Measurements from ENCODE around the gene ANKFY1. TPM values are rescaled to one million over a fixed set of nuclear protein-coding genes. Genes with fewer than 3 reads are reported as not detected.
A peak's percentile ranks its signal among the peaks of the same experiment; 100 is the strongest.

ANKFY1 gene
- total RNA-seq, 1 experiment from 2014 or later: 63.2 TPM

GRCh38 chr17:4232168-4232813, 31.5 kb downstream of the ANKFY1 start:
- Histone ChIP-seq H3K27me3 (replicated peaks; ENCODE audit: insufficient read depth, low read depth, low read length, poor library complexity) (no peaks in the 10 kb centered on the region), H3K4me1 (ENCODE audit: insufficient read depth, low read length, poor library complexity, severe bottlenecking) (peaks cover 6% of the 10 kb centered on the region), H3K9me3 (ENCODE audit: low read depth, low read length, poor library complexity, severe bottlenecking) (no peaks in the 10 kb centered on the region), H3K36me3 (ENCODE audit: insufficient read depth, low read length, poor library complexity, severe bottlenecking) (peaks cover 45% of the 10 kb centered on the region), H3K27ac (ENCODE audit: low read depth, low read length, poor library complexity, severe bottlenecking) (peak overlapping the region; percentile 37), H3K4me3 (ENCODE audit: low read depth, low read length, poor library complexity, severe bottlenecking) (no peak overlapping the region)
- TF ChIP-seq EZH2 (IDR thresholded peaks at IDR 0.05; ENCODE audit: borderline replicate concordance, low read depth, low read length, poor library complexity, severe bottlenecking): no peak
- TF ChIP-seq CTCF (conservative IDR thresholded peaks at IDR 0.05; ENCODE audit: low read depth, low read length): no peak
- ChIA-PET POLR2A (ENCODE audit: low non-redundant PET) (no interaction called here), CTCF (no interaction called here)
- intact Hi-C loops (cut with micrococcal nuclease; ENCODE audit: unreplicated experiment): no loop called here
- no TSS peak for BruUV-seq (replicated peaks)
- DNase-seq (ENCODE audit: low spot score): no peak

DNA sequence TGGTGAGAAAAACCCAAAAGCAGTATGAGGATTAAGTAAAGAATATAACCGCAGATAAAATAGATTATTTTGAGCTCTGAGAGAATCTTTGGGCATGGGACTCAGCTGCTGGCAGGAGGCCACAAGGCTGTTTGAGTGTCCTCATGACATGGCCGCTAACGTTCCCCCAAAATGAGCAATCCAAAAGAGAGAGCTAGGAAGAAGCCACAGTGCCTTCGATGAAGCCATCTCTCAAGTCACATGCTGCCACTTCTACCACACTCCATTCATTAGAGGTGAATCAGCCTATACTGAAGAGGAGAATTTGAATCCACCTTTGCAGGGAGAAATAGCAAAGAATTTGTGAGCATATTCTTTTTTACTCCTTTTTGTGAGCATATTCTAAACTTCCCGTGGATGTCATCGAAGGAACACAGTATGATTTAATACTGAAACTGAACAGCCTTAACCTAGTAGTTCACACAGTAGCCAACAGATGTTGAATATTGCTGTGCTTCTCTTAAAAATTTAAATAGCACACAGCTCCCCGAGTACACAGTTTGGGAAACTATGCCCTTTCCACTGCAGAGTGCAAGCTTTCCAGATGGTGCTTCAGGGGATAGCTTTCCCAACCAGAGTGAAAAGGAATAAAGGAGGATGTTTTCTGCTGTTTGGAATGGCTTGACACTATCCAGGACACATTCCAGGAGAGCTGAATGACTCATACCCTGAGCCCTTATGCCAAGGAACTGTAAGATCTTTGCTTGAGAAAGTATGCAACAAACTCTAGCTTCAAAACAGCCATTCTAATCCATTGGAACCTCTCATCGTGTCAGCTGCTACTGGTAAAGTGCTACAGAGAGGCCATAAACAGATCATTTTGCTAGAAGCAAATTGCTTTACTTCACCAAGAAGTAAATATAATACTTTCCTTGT, 33.9 kb downstream of the ANKFY1 start:
- Histone ChIP-seq H3K4me3 (ENCODE audit: low read depth, low read length, poor library complexity, severe bottlenecking) (no peak overlapping the region), H3K36me3 (ENCODE audit: insufficient read depth, low read length, poor library complexity, severe bottlenecking) (peaks cover 35% of the 10 kb centered on the region), H3K9me3 (ENCODE audit: low read depth, low read length, poor library complexity, severe bottlenecking) (no peaks in the 10 kb centered on the region), H3K27ac (ENCODE audit: low read depth, low read length, poor library complexity, severe bottlenecking) (no peak overlapping the region), H3K4me1 (ENCODE audit: insufficient read depth, low read length, poor library complexity, severe bottlenecking) (peaks cover 6% of the 10 kb centered on the region), H3K27me3 (replicated peaks; ENCODE audit: insufficient read depth, low read depth, low read length, poor library complexity) (no peaks in the 10 kb centered on the region)
- intact Hi-C loops (cut with micrococcal nuclease; ENCODE audit: unreplicated experiment): no loop called here
- ChIA-PET CTCF (interaction anchor here (0.6 kb wide), 1 partner anchor 75 kb away, joined by 3 read pairs; no protein-coding TSS in a partner anchor), POLR2A (ENCODE audit: low non-redundant PET) (no interaction called here)
- peak; percentile 50 for DNase-seq (ENCODE audit: low spot score)
- no peak for TF ChIP-seq EZH2 (IDR thresholded peaks at IDR 0.05; ENCODE audit: borderline replicate concordance, low read depth, low read length, poor library complexity, severe bottlenecking)
- no TSS peak for BruUV-seq (replicated peaks)

DNA sequence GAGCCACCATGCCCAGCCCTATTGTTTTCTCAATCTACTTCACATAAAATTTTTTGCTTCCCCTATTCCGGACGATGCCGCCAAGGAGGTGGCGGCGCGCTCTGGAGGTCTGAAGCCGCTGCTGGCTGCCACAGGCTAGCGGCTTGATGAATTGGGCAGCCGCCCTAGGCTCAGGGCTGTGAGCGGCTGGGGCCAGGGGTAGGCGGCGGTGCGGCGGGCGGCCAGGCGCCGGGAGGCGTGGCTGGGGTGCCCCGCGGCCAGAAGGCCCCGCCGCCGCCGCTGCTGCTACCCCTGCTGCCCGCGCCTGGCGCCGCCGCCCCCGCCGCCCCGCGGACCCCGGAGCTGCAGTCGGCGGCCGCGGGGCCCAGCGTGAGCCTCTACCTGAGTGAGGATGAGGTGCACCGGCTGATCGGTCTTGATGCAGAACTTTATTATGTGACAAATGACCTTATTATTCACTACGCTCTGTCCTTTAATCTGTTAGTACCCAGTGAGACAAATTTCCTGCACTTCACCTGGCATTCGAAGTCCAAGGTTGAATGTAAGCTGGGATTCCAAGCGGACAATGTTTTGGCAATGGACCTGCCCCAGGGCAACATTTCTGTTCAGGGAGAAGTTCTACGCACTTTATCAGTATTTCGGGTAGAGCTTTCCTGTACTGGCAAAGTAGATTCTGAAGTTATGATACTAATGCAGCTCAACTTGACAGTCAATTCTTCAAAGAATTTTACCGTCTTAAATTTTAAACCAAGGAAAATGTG, 41.7 kb downstream of the ANKFY1 start:
- TF ChIP-seq CTCF (conservative IDR thresholded peaks at IDR 0.05; ENCODE audit: low read depth, low read length) (no peak), EZH2 (IDR thresholded peaks at IDR 0.05; ENCODE audit: borderline replicate concordance, low read depth, low read length, poor library complexity, severe bottlenecking) (no peak)
- Histone ChIP-seq H3K27me3 (replicated peaks; ENCODE audit: insufficient read depth, low read depth, low read length, poor library complexity) (no peaks in the 10 kb centered on the region), H3K4me1 (ENCODE audit: insufficient read depth, low read length, poor library complexity, severe bottlenecking) (peaks cover 8% of the 10 kb centered on the region), H3K27ac (ENCODE audit: low read depth, low read length, poor library complexity, severe bottlenecking) (no peak overlapping the region), H3K4me3 (ENCODE audit: low read depth, low read length, poor library complexity, severe bottlenecking) (no peak overlapping the region), H3K9me3 (ENCODE audit: low read depth, low read length, poor library complexity, severe bottlenecking) (no peaks in the 10 kb centered on the region), H3K36me3 (ENCODE audit: insufficient read depth, low read length, poor library complexity, severe bottlenecking) (no peaks in the 10 kb centered on the region)
- intact Hi-C loops (cut with micrococcal nuclease; ENCODE audit: unreplicated experiment): no loop called here
- ChIA-PET CTCF (no interaction called here), POLR2A (ENCODE audit: low non-redundant PET) (interaction anchor here (0.6 kb wide), 1 partner anchor 1927 kb away, joined by 7 read pairs; no protein-coding TSS in a partner anchor)
- no TSS peak for BruUV-seq (replicated peaks)
- no peak for DNase-seq (ENCODE audit: low spot score)

All from A673 (cell line).